ENCODE results near the gene WWP2. TPM values are rescaled to one million over a fixed set of nuclear protein-coding genes. Genes with fewer than 3 reads are reported as not detected.

WWP2 gene
- total and polyA plus RNA-seq, 2 donors (not counting 3 experiments of a cell fraction or from before 2014, with no cell fraction given), result 17.9 to 44.9 TPM

DNA sequence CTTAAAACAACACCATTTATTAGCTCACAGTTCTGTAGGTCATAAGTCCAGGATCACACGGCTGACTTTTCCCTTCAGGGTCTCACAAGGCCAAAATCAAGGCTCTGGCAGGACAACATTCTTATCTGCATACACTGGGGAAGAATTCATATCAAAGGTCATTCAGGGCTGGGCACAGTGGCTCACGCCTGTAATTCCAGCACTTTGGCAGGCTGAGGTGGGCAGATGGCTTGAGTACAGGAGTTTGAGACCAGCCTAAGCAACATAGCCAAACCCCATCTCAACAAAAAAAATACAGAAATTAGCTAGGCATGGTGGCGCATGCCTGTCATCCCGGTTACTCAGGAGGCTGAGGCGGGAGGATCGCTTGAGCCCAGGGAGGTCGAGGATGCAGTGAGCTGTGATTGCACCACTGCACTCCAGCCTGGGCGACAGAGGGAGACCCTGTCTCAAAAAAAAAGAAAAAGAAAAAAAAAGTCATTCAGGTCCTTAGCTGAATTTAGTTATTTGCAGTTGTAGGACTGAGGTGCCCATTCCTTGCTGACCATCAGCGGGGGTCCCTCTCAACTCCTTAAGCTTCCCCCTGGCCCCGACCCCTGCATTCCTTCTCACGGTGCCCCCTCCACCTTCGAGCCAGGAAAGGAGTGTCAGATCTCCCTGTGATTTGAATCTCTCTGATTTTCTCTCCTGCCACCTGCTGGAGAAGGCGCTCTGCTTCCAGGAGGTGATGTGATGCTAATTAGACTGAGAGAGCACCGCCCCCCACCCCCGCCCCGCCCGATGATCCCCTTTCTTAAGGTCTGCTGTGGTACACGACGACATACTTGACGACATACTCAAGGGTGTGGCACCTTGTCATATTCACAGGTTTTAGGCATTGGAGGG, 97.2 kb downstream of the WWP2 start:
- no peak overlapping the region for H3K4me3 ChIP-seq (replicated peaks in 1 of 3; ENCODE audit: insufficient read depth in 1 of 3, low read depth in 1 of 3, low read length in 3 of 3)
- no peaks in the 10 kb centered on the region for H3K79me2 ChIP-seq (ENCODE audit: control insufficient read depth, insufficient read depth, low read length)
- no peaks in the 10 kb centered on the region for H3K36me3 ChIP-seq (ENCODE audit: control insufficient read depth in 2 of 2, extremely low read depth in 1 of 2, insufficient read depth in 2 of 2, low read length in 2 of 2)
- POLR2A ChIA-PET, result no interaction called here
- H3K9me3 ChIP-seq (replicated peaks; ENCODE audit: control insufficient read depth, insufficient read depth, low read length), result no peaks in the 10 kb centered on the region
- H3K9me1 ChIP-seq (replicated peaks; ENCODE audit: control insufficient read depth, extremely low read depth, insufficient read depth, low read length), result no peaks in the 10 kb centered on the region
- no peak overlapping the region for H3K9ac ChIP-seq (replicated peaks; ENCODE audit: extremely low read depth, insufficient read depth, low read length)
- TF ChIP-seq POLR2AphosphoS5 (IDR thresholded peaks at IDR 0.05; ENCODE audit: insufficient read depth, low read depth, low read length) (no peak), JUN (IDR thresholded peaks at IDR 0.05; ENCODE audit: borderline replicate concordance, insufficient read depth, insufficient read length, low read depth) (no peak), EZH2 (IDR thresholded peaks at IDR 0.05; ENCODE audit: borderline replicate concordance, low read depth, low read length, severe bottlenecking) (no peak)
- TF ChIP-seq, protein P1, sequence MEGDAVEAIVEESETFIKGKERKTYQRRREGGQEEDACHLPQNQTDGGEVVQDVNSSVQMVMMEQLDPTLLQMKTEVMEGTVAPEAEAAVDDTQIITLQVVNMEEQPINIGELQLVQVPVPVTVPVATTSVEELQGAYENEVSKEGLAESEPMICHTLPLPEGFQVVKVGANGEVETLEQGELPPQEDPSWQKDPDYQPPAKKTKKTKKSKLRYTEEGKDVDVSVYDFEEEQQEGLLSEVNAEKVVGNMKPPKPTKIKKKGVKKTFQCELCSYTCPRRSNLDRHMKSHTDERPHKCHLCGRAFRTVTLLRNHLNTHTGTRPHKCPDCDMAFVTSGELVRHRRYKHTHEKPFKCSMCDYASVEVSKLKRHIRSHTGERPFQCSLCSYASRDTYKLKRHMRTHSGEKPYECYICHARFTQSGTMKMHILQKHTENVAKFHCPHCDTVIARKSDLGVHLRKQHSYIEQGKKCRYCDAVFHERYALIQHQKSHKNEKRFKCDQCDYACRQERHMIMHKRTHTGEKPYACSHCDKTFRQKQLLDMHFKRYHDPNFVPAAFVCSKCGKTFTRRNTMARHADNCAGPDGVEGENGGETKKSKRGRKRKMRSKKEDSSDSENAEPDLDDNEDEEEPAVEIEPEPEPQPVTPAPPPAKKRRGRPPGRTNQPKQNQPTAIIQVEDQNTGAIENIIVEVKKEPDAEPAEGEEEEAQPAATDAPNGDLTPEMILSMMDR (IDR thresholded peaks at IDR 0.05; ENCODE audit: extremely low read depth in 1 of 2, insufficient read depth in 1 of 2, low read depth in 1 of 2, low read length in 2 of 2), result peak in 1 of 2 donors; percentile 41
- BruUV-seq (replicated peaks), result no TSS peak
- FAIRE-seq, result peak; percentile 77
- dilution Hi-C loops (cut with MboI; ENCODE audit: extremely low pct_ligation_motif_present, low sequenced_read_pairs), result no loop called here
- H2AFZ ChIP-seq (ENCODE audit: low read depth, low read length), result no peak overlapping the region
- CTCF ChIA-PET, result interaction anchor here (0.8 to 3.9 kb wide), 6 partner anchors 11 to 71 kb away, joined by 3 to 30 read pairs (median 6); no protein-coding TSS in a partner anchor
- H3K4me2 ChIP-seq (ENCODE audit: insufficient read depth, low read length), result no peak overlapping the region
- H4K20me1 ChIP-seq (replicated peaks; ENCODE audit: control insufficient read depth, extremely low read depth, insufficient read depth, low read length), result no peaks in the 10 kb centered on the region
- H3K27ac ChIP-seq (ENCODE audit: insufficient read depth, low read depth, low read length), result no peak overlapping the region
- DNase-seq (ENCODE audit: low read depth, low spot score), result peak; percentile 40
- no peaks in the 10 kb centered on the region for H3K27me3 ChIP-seq (ENCODE audit: control insufficient read depth in 2 of 2, insufficient read depth in 2 of 2, low read length in 2 of 2)
- intact Hi-C loops (cut with micrococcal nuclease), result loop anchor here (1.0 kb wide), 1 partner anchor 63 kb away; no protein-coding TSS in a partner anchor
- peaks cover 11% of the 10 kb centered on the region for H3K4me1 ChIP-seq (ENCODE audit: control insufficient read depth, extremely low read depth, insufficient read depth, low read length)

All from endothelial cell of umbilical vein (primary cell).